ENCODE results near the gene CYTH2.

CYTH2 gene

DNA sequence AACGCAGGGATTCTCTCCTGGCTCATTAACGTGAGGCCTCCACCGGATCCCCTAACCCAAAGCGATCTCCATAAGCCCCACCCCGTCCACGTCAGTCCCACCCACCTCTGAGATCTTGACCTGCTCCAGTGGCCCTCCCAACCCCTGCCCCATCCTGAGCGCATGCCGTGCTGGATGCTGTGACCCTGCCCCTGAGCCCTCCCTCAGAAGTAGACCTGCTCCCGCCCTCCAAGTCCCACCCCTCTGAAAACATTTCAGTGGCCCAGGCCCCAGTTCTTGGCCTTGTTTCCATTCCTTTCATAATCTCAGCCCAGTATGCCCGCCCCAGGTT is 22.6 kb downstream of the CYTH2 start:
- TF ChIP-seq TCF4 (CRISPR knock-in tag; IDR thresholded peaks at IDR 0.05; ENCODE audit: borderline replicate concordance) (no peak), TOX (CRISPR knock-in tag; IDR thresholded peaks at IDR 0.05; ENCODE audit: borderline replicate concordance) (no peak)
- ATAC-seq, result no peak

- TF ChIP-seq, protein P1, sequence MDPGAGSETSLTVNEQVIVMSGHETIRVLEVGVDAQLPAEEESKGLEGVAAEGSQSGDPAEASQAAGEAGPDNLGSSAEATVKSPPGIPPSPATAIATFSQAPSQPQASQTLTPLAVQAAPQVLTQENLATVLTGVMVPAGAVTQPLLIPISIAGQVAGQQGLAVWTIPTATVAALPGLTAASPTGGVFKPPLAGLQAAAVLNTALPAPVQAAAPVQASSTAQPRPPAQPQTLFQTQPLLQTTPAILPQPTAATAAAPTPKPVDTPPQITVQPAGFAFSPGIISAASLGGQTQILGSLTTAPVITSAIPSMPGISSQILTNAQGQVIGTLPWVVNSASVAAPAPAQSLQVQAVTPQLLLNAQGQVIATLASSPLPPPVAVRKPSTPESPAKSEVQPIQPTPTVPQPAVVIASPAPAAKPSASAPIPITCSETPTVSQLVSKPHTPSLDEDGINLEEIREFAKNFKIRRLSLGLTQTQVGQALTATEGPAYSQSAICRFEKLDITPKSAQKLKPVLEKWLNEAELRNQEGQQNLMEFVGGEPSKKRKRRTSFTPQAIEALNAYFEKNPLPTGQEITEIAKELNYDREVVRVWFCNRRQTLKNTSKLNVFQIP (CRISPR knock-in tag; IDR thresholded peaks at IDR 0.05; ENCODE audit: borderline replicate concordance, low read depth), result no peak
- TF ChIP-seq CSRNP3 (CRISPR knock-in tag; IDR thresholded peaks at IDR 0.05), result no peak
- no peak for TF ChIP-seq ESRRG (CRISPR knock-in tag; IDR thresholded peaks at IDR 0.05)
- no peak for TF ChIP-seq RARB (CRISPR knock-in tag; IDR thresholded peaks at IDR 0.05)
- peak; percentile 89 for ATAC-seq
Measured at GRCh38 chr19:48492925-48493717, 24.0 kb downstream of the CYTH2 start.

- TF ChIP-seq ARNTL (CRISPR knock-in tag; IDR thresholded peaks at IDR 0.05; ENCODE audit: borderline replicate concordance, low read depth) (no peak), TOX (CRISPR knock-in tag; IDR thresholded peaks at IDR 0.05; ENCODE audit: borderline replicate concordance) (no peak), ZNF565 (CRISPR knock-in tag; conservative IDR thresholded peaks at IDR 0.05; ENCODE audit: low read depth) (no peak), ESRRG (CRISPR knock-in tag; IDR thresholded peaks at IDR 0.05) (no peak), SNAI2 (CRISPR knock-in tag; IDR thresholded peaks at IDR 0.05) (no peak), PPARA (CRISPR knock-in tag; IDR thresholded peaks at IDR 0.05; ENCODE audit: borderline replicate concordance) (no peak), ZNF70 (CRISPR knock-in tag; IDR thresholded peaks at IDR 0.05) (no peak)
- TF ChIP-seq, protein P2, sequence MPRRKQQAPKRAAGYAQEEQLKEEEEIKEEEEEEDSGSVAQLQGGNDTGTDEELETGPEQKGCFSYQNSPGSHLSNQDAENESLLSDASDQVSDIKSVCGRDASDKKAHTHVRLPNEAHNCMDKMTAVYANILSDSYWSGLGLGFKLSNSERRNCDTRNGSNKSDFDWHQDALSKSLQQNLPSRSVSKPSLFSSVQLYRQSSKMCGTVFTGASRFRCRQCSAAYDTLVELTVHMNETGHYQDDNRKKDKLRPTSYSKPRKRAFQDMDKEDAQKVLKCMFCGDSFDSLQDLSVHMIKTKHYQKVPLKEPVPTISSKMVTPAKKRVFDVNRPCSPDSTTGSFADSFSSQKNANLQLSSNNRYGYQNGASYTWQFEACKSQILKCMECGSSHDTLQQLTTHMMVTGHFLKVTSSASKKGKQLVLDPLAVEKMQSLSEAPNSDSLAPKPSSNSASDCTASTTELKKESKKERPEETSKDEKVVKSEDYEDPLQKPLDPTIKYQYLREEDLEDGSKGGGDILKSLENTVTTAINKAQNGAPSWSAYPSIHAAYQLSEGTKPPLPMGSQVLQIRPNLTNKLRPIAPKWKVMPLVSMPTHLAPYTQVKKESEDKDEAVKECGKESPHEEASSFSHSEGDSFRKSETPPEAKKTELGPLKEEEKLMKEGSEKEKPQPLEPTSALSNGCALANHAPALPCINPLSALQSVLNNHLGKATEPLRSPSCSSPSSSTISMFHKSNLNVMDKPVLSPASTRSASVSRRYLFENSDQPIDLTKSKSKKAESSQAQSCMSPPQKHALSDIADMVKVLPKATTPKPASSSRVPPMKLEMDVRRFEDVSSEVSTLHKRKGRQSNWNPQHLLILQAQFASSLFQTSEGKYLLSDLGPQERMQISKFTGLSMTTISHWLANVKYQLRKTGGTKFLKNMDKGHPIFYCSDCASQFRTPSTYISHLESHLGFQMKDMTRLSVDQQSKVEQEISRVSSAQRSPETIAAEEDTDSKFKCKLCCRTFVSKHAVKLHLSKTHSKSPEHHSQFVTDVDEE (CRISPR knock-in tag; IDR thresholded peaks at IDR 0.05), result no peak
- TF ChIP-seq, protein P1 (CRISPR knock-in tag; IDR thresholded peaks at IDR 0.05; ENCODE audit: borderline replicate concordance, low read depth), result no peak
- TF ChIP-seq, protein P3, sequence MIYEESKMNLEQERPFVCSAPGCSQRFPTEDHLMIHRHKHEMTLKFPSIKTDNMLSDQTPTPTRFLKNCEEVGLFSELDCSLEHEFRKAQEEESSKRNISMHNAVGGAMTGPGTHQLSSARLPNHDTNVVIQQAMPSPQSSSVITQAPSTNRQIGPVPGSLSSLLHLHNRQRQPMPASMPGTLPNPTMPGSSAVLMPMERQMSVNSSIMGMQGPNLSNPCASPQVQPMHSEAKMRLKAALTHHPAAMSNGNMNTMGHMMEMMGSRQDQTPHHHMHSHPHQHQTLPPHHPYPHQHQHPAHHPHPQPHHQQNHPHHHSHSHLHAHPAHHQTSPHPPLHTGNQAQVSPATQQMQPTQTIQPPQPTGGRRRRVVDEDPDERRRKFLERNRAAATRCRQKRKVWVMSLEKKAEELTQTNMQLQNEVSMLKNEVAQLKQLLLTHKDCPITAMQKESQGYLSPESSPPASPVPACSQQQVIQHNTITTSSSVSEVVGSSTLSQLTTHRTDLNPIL (CRISPR knock-in tag; IDR thresholded peaks at IDR 0.05; ENCODE audit: low read depth), result no peak
- ATAC-seq, result peak; percentile 12
Measured at GRCh38 chr19:48493718-48494401, 24.7 kb downstream of the CYTH2 start.

DNA sequence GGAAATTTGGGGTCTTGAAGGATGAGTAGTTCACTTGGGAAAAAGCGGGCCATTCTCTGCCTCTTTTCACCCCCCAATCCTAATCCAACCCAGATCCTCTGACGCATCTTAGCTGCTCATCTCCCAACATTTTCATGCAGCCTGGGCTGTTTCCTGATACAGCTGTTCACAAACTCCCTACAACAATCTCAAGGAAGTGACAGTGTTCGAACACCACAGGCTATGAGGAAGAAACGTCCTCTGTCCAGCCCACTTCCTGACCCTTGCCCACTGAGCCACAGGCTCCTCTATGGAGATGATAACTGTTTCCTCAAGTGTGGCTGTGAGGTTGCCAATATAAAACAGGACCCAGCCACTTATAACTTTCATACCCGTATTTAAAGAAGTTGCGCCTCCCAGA is 26.2 kb downstream of the CYTH2 start:
- no peak for TF ChIP-seq ARNTL (CRISPR knock-in tag; IDR thresholded peaks at IDR 0.05; ENCODE audit: borderline replicate concordance, low read depth)
- TF ChIP-seq, protein P3 (CRISPR knock-in tag; IDR thresholded peaks at IDR 0.05; ENCODE audit: low read depth), result no peak
- TF ChIP-seq, protein P4, sequence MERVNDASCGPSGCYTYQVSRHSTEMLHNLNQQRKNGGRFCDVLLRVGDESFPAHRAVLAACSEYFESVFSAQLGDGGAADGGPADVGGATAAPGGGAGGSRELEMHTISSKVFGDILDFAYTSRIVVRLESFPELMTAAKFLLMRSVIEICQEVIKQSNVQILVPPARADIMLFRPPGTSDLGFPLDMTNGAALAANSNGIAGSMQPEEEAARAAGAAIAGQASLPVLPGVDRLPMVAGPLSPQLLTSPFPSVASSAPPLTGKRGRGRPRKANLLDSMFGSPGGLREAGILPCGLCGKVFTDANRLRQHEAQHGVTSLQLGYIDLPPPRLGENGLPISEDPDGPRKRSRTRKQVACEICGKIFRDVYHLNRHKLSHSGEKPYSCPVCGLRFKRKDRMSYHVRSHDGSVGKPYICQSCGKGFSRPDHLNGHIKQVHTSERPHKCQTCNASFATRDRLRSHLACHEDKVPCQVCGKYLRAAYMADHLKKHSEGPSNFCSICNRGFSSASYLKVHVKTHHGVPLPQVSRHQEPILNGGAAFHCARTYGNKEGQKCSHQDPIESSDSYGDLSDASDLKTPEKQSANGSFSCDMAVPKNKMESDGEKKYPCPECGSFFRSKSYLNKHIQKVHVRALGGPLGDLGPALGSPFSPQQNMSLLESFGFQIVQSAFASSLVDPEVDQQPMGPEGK (CRISPR knock-in tag; IDR thresholded peaks at IDR 0.05; ENCODE audit: borderline replicate concordance), result no peak
- TF ChIP-seq CSDC2 (CRISPR knock-in tag; IDR thresholded peaks at IDR 0.05), result no peak
- TF ChIP-seq ZNF70 (CRISPR knock-in tag; IDR thresholded peaks at IDR 0.05), result no peak
- no peak for TF ChIP-seq CSRNP3 (CRISPR knock-in tag; IDR thresholded peaks at IDR 0.05)
- no peak for TF ChIP-seq ZFP3 (CRISPR knock-in tag; IDR thresholded peaks at IDR 0.05)
- ATAC-seq, result no peak
